H4 (cell line): ENCODE measurements around the gene RYR2. TPM values are rescaled to one million over a fixed set of nuclear protein-coding genes. Genes with fewer than 3 reads are reported as not detected.
A peak's percentile ranks its signal among the peaks of the same experiment; 100 is the strongest.

Source experiments
- DNase-seq: peaks from one replicate; pipeline ENCODE4 v3.0.0-alpha.2; 2015; ENCODE audit warnings: low spot score
- total RNA-seq: library from RNA; depleted of rRNA; stranded (reverse); fragments of >200 nt; shearing (Covaris generic); gene quantifications from 2 replicates; pipeline ENCODE4 v1.2.3, GENCODE V29; 2014

The RYR2 gene
- total RNA-seq, 1 experiment from 2014 or later = 1.7 TPM

GRCh38 chr1:237032029-237032428 is 10.0 kb upstream of the RYR2 start:
- peak; percentile 55 for DNase-seq

- DNase-seq = no peak
Measured at GRCh38 chr1:237033061-237033460, 8.9 kb upstream of the RYR2 start.

- DNase-seq = no peak
Measured at GRCh38 chr1:237033804-237034203, 8.2 kb upstream of the RYR2 start.

- DNase-seq = no peak
Measured at GRCh38 chr1:237035759-237036158, 6.2 kb upstream of the RYR2 start.

- DNase-seq = no peak
Measured at GRCh38 chr1:237038211-237038610, 3.8 kb upstream of the RYR2 start.

- no peak for DNase-seq
Measured at GRCh38 chr1:237040823-237041222, 1.2 kb upstream of the RYR2 start.

GRCh38 chr1:237041461-237041794 is 556 bp upstream of the RYR2 start:
- no peak for DNase-seq

- DNase-seq = no peak
Measured at GRCh38 chr1:237042526-237042891, 525 bp downstream of the RYR2 start.

- DNase-seq = no peak
Measured at GRCh38 chr1:237042892-237043576, 1.1 kb downstream of the RYR2 start.

- no peak for DNase-seq
Measured at GRCh38 chr1:237043846-237044636, 2.1 kb downstream of the RYR2 start.

- DNase-seq = no peak
Measured at GRCh38 chr1:237045278-237046016, 3.5 kb downstream of the RYR2 start.

- DNase-seq = no peak
Measured at GRCh38 chr1:237048803-237049202, 6.8 kb downstream of the RYR2 start.

GRCh38 chr1:237050185-237050584 is 8.2 kb downstream of the RYR2 start:
- DNase-seq = no peak

- no peak for DNase-seq
Measured at GRCh38 chr1:237050915-237051314, 8.9 kb downstream of the RYR2 start.

GRCh38 chr1:237054313-237054712 is 12.3 kb downstream of the RYR2 start:
- no peak for DNase-seq

GRCh38 chr1:237058470-237058869 is 16.5 kb downstream of the RYR2 start:
- no peak for DNase-seq

- DNase-seq = no peak
Measured at GRCh38 chr1:237059244-237059643, 17.3 kb downstream of the RYR2 start.

- DNase-seq = no peak
Measured at GRCh38 chr1:237062976-237063375, 21.0 kb downstream of the RYR2 start.

GRCh38 chr1:237065903-237066302 is 23.9 kb downstream of the RYR2 start:
- DNase-seq = no peak

GRCh38 chr1:237070519-237070918 is 28.5 kb downstream of the RYR2 start:
- no peak for DNase-seq

- DNase-seq = no peak
Measured at GRCh38 chr1:237071641-237072420, 29.8 kb downstream of the RYR2 start.
